GM12801 (cell line): ENCODE measurements around the gene SRPK3.

Experiments used
- CTCF ChIP-seq: IDR thresholded peaks from one replicate; pipeline ENCODE4 v1.5.1; 2011; ENCODE audit warnings: control low read depth; ENCODE audit not compliant: insufficient read length; ENCODE audit errors: extremely low read depth

Gene SRPK3

GRCh38 chrX:153820601-153821000, 39.8 kb downstream of the SRPK3 start:
- TF ChIP-seq CTCF, result no peak

- no peak for TF ChIP-seq CTCF
These were observed 40.2 kb downstream of the SRPK3 start for GRCh38 chrX:153821066-153821465.

GRCh38 chrX:153824348-153824747, 43.5 kb downstream of the SRPK3 start:
- TF ChIP-seq CTCF, result no peak

- TF ChIP-seq CTCF, result no peak
These were observed 44.2 kb downstream of the SRPK3 start for GRCh38 chrX:153825042-153825441.

GRCh38 chrX:153827016-153827415, 46.2 kb downstream of the SRPK3 start:
- TF ChIP-seq CTCF, result no peak

GRCh38 chrX:153827903-153828302, 47.1 kb downstream of the SRPK3 start:
- no peak for TF ChIP-seq CTCF

- no peak for TF ChIP-seq CTCF
These were observed 47.5 kb downstream of the SRPK3 start for GRCh38 chrX:153828308-153828707.
